Measurements from ENCODE around the gene MAP2K6. TPM values are rescaled to one million over a fixed set of nuclear protein-coding genes. Genes with fewer than 3 reads are reported as not detected.

Gene MAP2K6
- total and polyA plus RNA-seq, 7 donors, result 1.6 to 51.4 (median 9.7) TPM

- Histone ChIP-seq H3K27me3 (no peaks in the 10 kb centered on the region), H3K9me3 (no peaks in the 10 kb centered on the region), H3K4me3 (no peak overlapping the region), H3K27ac (peak overlapping the region; percentile 5 to 37 (median 33)), H3K4me1 (peaks cover 0 to 15% (median 12%) of the 10 kb centered on the region in 4 donors), H3K36me3 (no peaks in the 10 kb centered on the region)
- intact Hi-C loops (cut with DNase I), result no loop called here
- 58 to 62% methylated on average over 3 of the region's 3 CpGs for WGBS, 2 donors
- TF ChIP-seq CTCF (IDR thresholded peaks at IDR 0.05) (no peak), POLR2AphosphoS5 (IDR thresholded peaks at IDR 0.05) (no peak), EP300 (IDR thresholded peaks at IDR 0.05) (no peak), POLR2A (IDR thresholded peaks at IDR 0.05) (no peak)
- DNase-seq, result no peak
These were observed 71.6 kb downstream of the MAP2K6 start for GRCh38 chr17:69485901-69486643.

GRCh38 chr17:69486779-69487637 lies 72.5 kb downstream of the MAP2K6 start:
- TF ChIP-seq EP300 (IDR thresholded peaks at IDR 0.05) (no peak), POLR2A (IDR thresholded peaks at IDR 0.05) (no peak), POLR2AphosphoS5 (IDR thresholded peaks at IDR 0.05) (no peak), CTCF (IDR thresholded peaks at IDR 0.05) (no peak)

GRCh38 chr17:69489313-69489712 lies 74.8 kb downstream of the MAP2K6 start:
- Histone ChIP-seq H3K27ac (no peak overlapping the region), H3K27me3 (no peaks in the 10 kb centered on the region), H3K4me3 (no peak overlapping the region), H3K36me3 (no peaks in the 10 kb centered on the region), H3K9me3 (no peaks in the 10 kb centered on the region), H3K4me1 (peaks cover 0 to 20% (median 18%) of the 10 kb centered on the region in 4 donors)
- 96 to 97% methylated on average over 4 of the region's 4 CpGs for WGBS, 2 donors
- TF ChIP-seq POLR2A (IDR thresholded peaks at IDR 0.05), result no peak
- no peak for TF ChIP-seq CTCF (IDR thresholded peaks at IDR 0.05)
- no peak for TF ChIP-seq EP300 (IDR thresholded peaks at IDR 0.05)
- no peak for TF ChIP-seq POLR2AphosphoS5 (IDR thresholded peaks at IDR 0.05)
- no peak for DNase-seq
- intact Hi-C loops (cut with DNase I), result no loop called here

More at GRCh38 chr17:69486779-69487637, 72.5 kb downstream of the MAP2K6 start:
- H3K27me3 ChIP-seq, result no peaks in the 10 kb centered on the region
- peaks cover 0 to 15% (median 12%) of the 10 kb centered on the region in 4 donors for H3K4me1 ChIP-seq
- H3K9me3 ChIP-seq, result no peaks in the 10 kb centered on the region
- DNase-seq, result no peak
- WGBS, 2 donors, result 47 to 77% methylated on average over 13 of the region's 13 CpGs
- H3K36me3 ChIP-seq, result no peaks in the 10 kb centered on the region
- intact Hi-C loops (cut with DNase I), result no loop called here
- H3K4me3 ChIP-seq, result no peak overlapping the region
- H3K27ac ChIP-seq, result peak overlapping the region in 3 of 4 donors; percentile 22 to 37 (median 36)

GRCh38 chr17:69492410-69493071 lies 78.0 kb downstream of the MAP2K6 start:
- H3K27me3 ChIP-seq, result no peaks in the 10 kb centered on the region
- H3K27ac ChIP-seq, result no peak overlapping the region
- peaks cover 0 to 7% (median 4%) of the 10 kb centered on the region in 4 donors for H3K4me1 ChIP-seq
- 24 to 65% methylated on average over 3 of the region's 3 CpGs for WGBS, 2 donors
- intact Hi-C loops (cut with DNase I), result no loop called here
- DNase-seq, result no peak
- TF ChIP-seq CTCF (IDR thresholded peaks at IDR 0.05), result no peak
- no peak for TF ChIP-seq POLR2A (IDR thresholded peaks at IDR 0.05)
- no peak overlapping the region for H3K4me3 ChIP-seq
- no peaks in the 10 kb centered on the region for H3K36me3 ChIP-seq
- H3K9me3 ChIP-seq, result no peaks in the 10 kb centered on the region
